Muscle of back (tissue), 11 donors: ENCODE measurements around the gene PRKAR2A. TPM values are rescaled to one million over a fixed set of nuclear protein-coding genes. Genes with fewer than 3 reads are reported as not detected.
"Not testable (repeated sequence)": the region's sequence is repeated elsewhere in the genome, so short reads cannot be mapped to it uniquely, and the experiment has no call there.

Experiments
- DNase-seq, 3 donors: peaks; one replicate each; pipeline versions ENCODE4 v3.0.0 to v3.0.0-alpha.2; 2013
- polyA plus RNA-seq, 10 donors: library from polyadenylated mRNA; unstranded; fragments of 120-200 nt; gene quantifications; one replicate each; pipeline ENCODE4 v1.2.1, GENCODE V29; 2013; ENCODE audit not compliant: insufficient read length in 10 of 10

PRKAR2A gene
- polyA plus RNA-seq, 10 donors, result 30.2 to 47.0 (median 38.9) TPM

DNA sequence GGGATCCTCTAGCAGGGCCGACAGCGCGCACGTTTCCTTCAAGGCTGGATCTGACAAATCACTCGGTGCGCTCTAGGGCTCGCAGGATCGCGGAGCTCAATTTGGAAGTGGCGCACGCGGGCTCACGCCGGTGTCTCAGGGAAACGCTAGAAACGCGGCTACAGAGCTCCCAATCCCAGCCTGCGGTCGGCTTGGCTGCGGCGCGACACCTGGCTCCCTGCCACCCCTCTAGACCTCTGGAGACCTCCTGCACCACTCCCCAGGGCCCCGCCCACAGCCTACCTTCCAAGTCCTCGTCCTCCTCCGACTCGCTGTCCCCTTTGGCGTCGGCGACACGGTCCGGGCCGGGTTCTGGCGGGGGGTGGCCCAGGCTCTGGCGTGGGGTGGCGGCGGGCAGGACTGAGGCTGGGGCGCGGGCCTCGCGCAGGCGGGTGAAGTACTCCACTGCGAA is 596 bp downstream of the PRKAR2A start:
- DNase-seq, result peak; percentile 49 to 87 (median 71)

DNA sequence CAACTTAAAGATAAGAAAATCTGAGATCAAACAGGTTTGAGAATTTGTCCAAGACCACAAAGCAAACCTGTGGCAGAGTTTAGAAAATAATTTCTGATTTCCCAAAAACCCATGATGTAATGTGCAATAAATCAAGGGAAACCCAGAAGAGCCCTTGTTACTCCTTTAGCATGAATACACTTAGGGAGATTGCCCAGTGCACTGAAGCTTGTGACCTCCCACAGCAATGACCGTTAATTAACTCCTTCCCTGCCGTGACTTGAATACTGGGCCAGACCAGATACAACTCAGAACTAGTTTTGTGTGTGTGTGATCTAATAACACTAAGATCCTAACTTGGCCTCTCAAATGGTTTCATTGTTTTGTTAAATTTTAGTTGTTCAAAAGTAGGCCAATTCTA is 2.5 kb downstream of the PRKAR2A start:
- DNase-seq, result no peak

- no peak for DNase-seq
Observed at GRCh38 chr3:48837163-48837562, 10.5 kb downstream of the PRKAR2A start.

DNA sequence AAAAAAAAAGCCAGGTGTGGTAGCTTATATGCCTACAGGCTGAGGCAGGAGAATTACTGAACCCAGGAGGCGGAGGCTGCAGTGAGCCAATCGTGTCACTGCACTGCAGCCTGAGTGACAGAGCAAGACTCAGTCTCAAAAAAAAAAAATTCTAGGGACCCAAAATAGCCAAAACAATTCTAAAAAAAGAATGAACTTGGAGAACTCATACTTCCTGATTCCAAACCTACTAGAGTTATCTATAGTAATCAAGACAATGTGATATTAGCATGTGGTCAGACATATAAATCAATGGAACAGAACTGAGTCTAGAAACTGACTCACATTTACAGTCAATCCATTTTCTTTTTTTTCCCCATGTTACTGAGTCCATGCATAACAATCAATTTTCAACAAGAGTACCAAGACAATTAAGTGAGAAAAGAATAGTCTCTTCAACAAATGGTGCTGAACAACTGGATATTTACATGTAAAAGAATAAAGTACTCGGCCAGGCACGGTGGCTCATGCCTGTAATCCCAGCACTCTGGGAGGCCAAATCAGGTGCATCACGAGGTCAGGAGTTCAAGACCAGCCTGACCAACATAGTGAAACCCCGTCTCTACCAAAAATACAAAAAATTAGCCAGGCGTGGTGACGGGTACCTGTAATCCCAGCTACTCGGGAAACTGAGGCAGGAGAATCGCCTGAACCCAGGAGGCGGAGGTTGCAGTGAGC is 11.9 kb downstream of the PRKAR2A start:
- no peak for DNase-seq

- DNase-seq, result no peak
Observed at GRCh38 chr3:48832684-48833083, 15.0 kb downstream of the PRKAR2A start.

DNA sequence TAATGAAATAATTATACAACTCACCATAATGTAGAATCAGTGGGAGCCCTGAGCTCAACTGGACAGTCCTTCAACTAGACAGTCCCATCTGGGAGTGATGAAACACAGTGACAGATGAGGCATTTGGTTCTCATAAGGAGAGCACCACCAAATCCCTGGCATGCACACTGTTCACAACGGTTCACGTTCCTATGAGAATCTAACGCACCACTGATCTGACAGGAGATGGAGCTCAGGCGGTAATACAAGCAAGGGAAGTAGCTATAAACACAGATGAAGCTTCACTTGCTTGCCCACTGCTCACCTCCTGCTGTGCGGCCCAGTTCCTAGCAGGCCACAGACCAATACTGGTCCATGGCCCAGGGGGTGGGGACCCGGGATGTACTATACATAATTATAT is 17.0 kb downstream of the PRKAR2A start:
- no peak for DNase-seq

DNA sequence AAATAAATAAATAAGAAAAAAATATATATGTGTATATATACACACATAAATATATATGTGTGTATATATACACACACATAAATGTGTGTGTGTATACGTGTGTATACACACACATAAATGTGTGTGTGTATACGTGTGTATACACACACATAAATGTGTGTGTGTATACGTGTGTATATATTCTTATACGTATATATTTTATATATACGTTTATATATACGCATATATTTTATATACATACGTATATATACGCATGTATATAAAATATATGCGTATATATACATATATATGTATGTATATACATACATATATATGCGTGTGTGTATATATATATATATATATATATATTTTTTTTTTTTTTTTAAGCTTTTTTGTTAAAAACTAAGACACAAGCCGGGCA is 18.1 kb downstream of the PRKAR2A start:
- DNase-seq, result not testable (repeated sequence)

DNA sequence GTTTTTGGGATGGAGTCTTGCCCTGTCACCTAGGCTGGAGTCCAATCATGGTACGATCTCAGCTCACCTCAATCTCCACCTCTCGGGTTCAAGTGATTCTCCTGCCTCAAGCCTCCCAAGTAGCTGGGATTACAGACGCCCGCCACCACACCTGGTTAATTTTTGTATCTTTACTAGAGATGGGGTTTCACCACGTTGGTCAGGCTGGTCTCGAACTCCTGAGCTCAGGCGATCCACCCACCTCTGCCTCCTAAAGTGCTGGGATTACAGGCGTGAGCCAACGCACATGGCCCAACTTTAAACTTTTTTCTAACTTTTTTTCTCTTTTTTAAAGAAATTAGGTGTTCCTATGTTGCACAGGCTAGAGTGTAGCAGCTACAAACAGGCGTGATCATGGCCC is 19.8 kb downstream of the PRKAR2A start:
- not testable (repeated sequence) for DNase-seq

- DNase-seq, result peak in 1 of 3 donors; percentile 91
Observed at GRCh38 chr3:48826451-48826850, 21.2 kb downstream of the PRKAR2A start.

DNA sequence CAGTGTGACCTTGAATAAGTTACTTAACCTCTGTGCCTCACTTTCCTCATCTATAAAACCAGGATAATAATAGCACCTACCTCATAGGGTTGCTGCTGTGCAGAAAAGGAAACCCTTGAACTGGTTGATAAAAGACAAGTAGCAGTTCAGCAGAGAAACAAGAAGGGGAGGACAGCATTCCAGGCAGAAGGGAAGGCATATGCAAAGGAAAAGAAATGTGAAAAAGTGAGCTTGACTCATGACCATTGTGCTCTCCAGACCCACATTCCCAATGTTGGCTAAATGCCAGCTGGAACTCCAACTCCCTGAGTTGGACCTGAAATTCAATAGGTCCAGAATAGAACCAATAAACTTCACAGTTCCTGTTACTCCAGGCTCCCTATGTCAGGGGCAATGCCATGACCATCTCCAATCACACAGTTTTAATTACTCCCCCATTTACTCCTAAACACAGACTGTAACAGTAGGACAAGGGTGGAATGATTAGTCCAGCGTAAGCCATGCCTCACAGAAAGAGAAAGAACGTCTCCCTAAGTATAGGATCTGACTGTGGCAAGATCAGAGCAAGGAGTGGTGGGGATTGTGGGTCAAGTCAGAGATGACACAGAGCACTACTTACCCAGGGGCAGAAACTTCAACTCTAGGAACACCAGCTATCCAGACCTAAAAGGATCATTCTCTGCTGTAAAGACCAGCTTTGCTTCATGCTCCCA is 26.9 kb downstream of the PRKAR2A start:
- peak; percentile 7 to 15 (median 9) for DNase-seq

DNA sequence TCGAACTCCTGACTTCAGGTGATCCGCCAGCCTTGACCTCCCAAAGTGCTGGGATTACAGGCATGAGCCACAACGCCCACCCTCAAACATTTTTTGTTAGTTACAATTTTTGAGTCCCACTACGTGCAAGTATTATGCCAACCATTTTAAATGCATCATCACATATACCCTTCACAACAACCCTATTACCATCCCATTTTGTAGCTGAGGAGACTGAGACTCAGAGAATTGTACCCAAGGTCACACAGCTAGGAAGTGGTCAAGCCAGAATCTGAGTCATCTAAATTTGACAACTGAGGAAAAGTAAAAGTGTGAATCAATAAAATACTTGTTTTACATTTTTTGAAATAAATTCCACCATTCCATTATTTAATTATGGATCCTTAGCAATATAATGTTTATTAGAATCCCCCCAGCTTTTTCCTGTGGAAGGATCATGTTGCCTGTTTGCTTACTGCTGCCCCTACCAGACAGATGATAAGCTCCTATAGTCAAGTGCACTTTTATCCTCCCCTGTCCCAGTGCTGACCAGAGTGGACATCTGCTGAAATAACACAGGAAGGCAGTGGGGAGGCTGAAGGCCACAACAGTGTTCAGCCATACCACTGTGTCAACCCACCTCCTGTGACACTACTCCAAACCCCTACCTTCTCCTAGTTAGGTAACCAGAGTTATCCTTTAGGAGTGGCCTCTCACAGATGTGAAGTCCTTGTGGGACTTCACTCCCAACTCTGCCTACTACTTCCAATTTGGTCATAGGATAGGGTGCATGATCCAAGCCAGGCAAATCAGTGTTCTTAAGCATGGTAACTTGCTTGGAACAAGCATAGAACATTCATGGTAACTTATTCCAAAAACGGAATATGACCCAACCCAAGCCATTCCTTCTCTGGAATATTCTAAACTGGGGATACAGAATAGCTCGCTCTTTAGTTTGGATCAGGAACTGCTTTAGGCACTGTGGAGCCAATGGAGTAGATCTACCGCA is 28.1 kb downstream of the PRKAR2A start:
- no peak for DNase-seq

- DNase-seq, result no peak
Observed at GRCh38 chr3:48811524-48811923, 36.1 kb downstream of the PRKAR2A start.

- no peak for DNase-seq
Observed at GRCh38 chr3:48804930-48805329, 42.7 kb downstream of the PRKAR2A start.

DNA sequence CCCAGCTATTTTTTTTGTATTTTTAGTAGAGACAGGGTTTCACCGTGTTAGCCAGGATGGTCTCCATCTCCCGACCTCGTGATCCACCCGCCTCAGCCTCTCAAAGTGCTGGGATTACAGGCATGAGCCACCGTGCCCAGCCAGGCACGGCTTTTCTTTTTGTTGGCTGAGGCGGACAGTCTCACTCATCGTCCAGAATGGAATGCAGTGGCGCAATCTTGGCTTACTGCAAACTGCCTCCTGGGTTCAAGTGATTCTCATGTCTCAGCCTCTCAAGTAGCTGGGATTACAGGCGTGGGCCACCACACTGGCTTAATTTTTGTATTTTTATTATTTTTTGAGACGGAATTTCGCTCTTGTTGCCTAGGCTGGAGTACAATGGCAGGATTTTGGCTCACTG is 46.8 kb downstream of the PRKAR2A start:
- not testable (repeated sequence) for DNase-seq

DNA sequence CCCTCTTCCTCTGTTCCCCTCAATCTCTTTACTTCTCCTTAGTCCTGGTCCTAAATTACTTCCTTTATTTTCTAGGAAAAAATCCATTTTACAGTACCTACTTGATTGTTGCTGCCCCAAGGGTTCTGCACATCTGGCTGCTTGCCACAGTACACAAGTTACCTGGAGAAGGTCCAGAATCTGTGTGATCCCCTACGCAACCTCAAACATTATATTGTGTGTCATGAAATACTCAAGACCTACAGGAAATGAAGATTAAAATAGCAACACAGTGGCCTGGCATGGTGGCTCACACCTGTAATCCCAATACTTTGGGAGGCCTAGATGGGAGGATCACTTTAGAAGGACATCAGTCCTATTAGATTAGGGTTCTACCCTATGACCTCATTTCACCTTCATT is 48.7 kb downstream of the PRKAR2A start:
- DNase-seq, result no peak

DNA sequence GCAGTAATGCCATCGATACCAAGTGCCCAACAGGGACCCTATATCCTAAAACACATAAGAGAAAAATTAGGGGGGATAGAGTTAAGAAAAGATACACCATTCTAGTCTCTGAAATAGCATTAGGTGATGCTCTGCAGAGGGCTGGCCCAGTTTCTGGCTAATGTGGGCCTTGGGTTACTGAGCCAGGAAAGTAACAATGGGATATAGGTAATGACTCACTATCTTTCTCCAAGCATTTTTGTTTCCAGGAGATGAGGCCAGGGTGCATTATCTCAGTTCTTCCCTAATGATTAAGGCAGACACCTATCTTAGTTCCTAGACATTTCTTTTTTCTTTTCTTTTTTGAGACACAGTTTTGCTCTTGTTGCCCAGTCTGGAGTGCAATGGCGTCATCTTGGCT is 50.0 kb downstream of the PRKAR2A start:
- DNase-seq, result no peak

GRCh38 chr3:48795997-48796732 is 51.5 kb downstream of the PRKAR2A start:
- DNase-seq, result no peak

DNA sequence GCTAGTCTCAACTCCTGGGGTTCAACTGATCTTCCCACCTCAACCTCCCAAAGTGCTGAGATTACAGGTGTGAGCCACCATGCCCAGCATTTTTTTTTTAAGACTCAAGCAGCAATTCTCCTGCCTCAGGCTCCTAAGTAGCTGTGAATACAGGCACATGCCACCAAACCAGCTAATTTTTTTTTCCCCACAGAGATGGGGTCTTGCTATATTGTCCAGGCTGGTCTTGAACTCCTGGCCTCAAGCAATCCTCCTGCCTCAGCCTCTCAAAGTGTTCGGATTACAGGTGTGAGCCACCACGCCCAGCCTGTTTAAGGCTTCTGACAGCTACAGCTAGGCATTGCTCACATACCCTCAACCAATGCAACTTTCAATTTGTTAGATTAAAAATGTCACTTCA is 54.2 kb downstream of the PRKAR2A start:
- not testable (repeated sequence) for DNase-seq

- DNase-seq, result no peak
Observed at GRCh38 chr3:48789665-48790064, 58.0 kb downstream of the PRKAR2A start.

DNA sequence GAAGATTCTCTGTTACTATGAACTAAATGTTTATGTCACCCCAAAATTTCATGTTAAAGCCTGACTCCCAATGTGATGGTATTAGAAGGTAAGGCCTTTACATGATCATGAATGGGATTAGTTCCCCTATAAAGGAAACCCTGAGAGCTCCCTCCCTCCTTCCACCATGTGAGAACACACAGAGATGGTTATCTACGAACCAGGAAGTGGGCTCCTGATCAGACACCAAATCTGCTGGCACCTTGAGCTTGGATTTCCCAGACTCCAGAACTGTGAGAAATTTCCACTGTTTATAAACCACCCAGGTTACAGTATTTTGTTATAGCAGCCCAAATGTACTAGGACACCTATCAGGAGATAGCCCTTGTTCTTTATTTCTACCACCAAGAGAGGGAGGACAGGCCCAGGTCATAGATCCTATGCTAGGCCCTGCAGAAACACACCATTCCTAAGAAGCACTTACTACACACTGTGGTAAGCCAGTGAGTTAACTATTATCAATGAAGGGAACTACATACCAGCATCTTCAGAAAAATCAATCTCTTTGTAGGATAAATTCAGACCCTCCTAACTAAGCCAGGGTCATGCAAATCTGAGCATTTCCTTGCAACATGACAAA is 59.0 kb downstream of the PRKAR2A start:
- DNase-seq, result no peak
